H1 (cell line): Measurements from ENCODE around the gene FOXB1. TPM values are rescaled to one million over a fixed set of nuclear protein-coding genes. Genes with fewer than 3 reads are reported as not detected.

Experiments used
- BRCA1 ChIP-seq: IDR thresholded peaks from 2 replicates; pipeline ENCODE4 v1.6.1; 2012; ENCODE audit warnings: low read depth, low read length, improper control_type of control experiment
- POLR2A ChIP-seq, 2 experiments: IDR thresholded peaks; 1 replicate in 1 of 2; 2 replicates in 1 of 2; pipeline ENCODE4 v1.6.1; 2011; ENCODE audit warnings: low read depth in 2 of 2, low read length in 2 of 2, mild to moderate bottlenecking in 2 of 2; ENCODE audit errors: control extremely low read depth in 1 of 2
- RNF2 ChIP-seq: fragments of 200-900, 300-1000 bp; sonication (generic); IDR thresholded peaks from 2 replicates; pipeline ENCODE4 v1.7.1; 2016; ENCODE audit warnings: borderline replicate concordance, low read depth, mild to moderate bottlenecking, antibody characterized with exemption, low read length; ENCODE audit not compliant: poor library complexity, severe bottlenecking; ENCODE audit errors: missing control alignments
- TEAD4 ChIP-seq: IDR thresholded peaks from 2 replicates; pipeline ENCODE4 v1.6.1; 2012; ENCODE audit warnings: low read depth, low read length, inconsistent platforms, mixed read lengths
- polyA plus RNA-seq, 7 experiments: library from polyadenylated mRNA; depleted of rRNA in 3 of 7; stranded (reverse) in 5 of 7; unstranded in 2 of 7; fragments of >200 nt in 5 of 7; fragments of 200-250 nt in 2 of 7; gene quantifications; 1 replicate in 5 of 7; 2 replicates in 1 of 7; 4 replicates in 1 of 7; pipeline versions ENCODE4 v1.2.1 to v1.2.3, GENCODE V29; 2011 to 2013; ENCODE audit warnings: missing spikeins in 2 of 7, mixed read lengths in 2 of 7
- total RNA-seq: library from RNA; stranded (reverse); fragmentation: NEBNext Ultra II Directional; extraction: Animal tissue kit (Norgen Biotek cat#: 25700); gene quantifications from 2 replicates; pipeline ENCODE4 v1.2.1, GENCODE V29; 2021

FOXB1 gene
- total and polyA plus RNA-seq, 2 of the 8 experiments (the other 6 are each of a cell fraction or from before 2014, with no cell fraction given), result 0.92 to 1.5 TPM

GRCh38 chr15:60017538-60018520 lies 13.7 kb downstream of the FOXB1 start (continued):
- TF ChIP-seq BRCA1 (no peak), TEAD4 (no peak), RNF2 (no peak), POLR2A (IDR thresholded peaks at IDR 0.05; ENCODE audit: control extremely low read depth in 1 of 2, low read depth in 2 of 2, low read length in 2 of 2) (no peak)
